Limb (tissue), 2 donors: ENCODE measurements around the gene TGFB1.
"Not testable (repeated sequence)": the region's sequence is repeated elsewhere in the genome, so short reads cannot be mapped to it uniquely, and the experiment has no call there.

Source experiments
- DNase-seq, 2 donors: peaks; one replicate each; pipeline ENCODE4 v3.0.0-alpha.2; 2016; ENCODE audit errors: extremely low spot score in 2 of 2

TGFB1 gene

DNA sequence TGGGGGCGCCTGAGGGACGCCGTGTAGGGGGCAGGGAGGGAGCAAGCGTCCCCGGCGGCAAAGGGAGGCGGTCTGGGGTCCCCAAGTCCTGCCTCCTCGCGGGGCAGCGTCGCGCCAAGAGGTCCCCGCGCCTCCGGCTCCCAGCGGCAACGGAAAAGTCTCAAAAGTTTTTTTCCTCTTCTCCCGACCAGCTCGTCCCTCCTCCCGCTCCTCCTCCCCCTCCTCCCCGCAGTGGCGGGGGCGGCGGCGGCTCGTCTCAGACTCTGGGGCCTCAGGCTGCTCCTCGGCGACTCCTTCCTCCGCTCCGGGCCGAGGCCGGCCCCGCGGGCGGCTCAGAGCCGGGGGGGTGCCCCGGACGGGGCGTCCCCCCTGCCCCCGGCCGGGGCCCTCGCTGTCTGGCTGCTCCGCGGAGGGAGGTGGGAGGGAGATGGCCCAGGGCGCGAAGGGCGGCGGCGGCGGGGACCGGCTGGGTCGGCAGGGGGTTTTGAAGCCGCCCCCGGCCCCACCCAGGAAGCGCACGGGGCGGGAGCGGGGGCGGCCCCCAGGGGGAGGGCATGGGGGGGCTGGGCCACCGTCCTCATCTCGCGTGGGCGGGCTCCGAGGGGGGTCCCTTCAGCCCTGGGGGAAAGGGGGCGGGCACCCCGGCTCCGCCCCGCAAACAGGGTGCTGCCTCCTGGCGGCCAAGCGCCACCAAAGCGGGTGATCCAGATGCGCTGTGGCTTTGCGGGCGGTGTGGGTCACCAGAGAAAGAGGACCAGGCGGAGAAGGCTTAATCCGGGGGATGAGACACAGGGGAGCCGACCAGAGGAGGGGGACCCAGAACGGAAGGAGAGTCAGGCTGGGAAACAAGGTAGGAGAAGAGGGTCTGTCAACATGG is at the start of gene TGFB1:
Gene TGFB1 (minus strand): TSS at position 457 of the 877 bp plus-strand sequence. CDS start 878 bp downstream, outside the sequence.
- DNase-seq, result peak in 1 of 2 donors; percentile 83

DNA sequence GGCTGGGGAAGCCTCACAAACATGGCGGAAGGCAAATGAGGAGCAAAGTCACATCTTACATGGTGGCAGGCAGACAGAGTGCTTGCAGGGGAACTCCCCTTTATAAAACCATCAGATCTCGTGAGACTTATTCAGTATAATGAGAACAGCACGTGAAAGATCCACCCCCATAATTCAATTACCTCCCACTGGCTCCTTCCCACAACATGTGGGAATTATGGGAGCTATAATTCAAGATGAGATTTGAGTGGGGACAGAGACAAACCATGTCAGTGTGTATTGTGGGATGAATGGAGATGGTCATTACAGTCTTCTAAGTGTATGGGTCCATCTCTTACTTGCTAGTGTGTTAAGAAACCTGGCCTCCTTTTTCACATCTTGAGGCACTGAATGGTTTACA is 48.3 kb upstream of the TGFB1 start:
- no peak for DNase-seq

DNA sequence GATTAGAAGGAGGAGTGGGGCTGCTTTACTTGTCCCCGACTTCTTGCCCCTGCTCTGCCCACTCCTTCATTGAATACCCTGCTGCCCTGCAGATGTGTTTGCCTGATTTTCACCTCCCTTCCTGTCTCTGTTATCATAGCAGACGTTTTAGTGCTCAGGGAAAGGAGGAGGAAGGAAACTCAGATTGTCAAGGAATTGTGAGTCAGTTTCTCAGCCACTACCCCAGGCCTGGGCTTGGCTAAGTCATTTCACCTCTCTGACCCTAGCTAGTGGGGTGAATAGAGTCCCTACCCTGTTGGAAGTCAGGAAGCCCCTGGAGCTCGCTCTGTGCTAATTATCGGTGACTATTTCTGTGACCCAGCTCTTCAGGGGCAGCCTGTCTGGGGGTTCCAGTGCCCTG is 47.8 kb upstream of the TGFB1 start:
- DNase-seq, result no peak

DNA sequence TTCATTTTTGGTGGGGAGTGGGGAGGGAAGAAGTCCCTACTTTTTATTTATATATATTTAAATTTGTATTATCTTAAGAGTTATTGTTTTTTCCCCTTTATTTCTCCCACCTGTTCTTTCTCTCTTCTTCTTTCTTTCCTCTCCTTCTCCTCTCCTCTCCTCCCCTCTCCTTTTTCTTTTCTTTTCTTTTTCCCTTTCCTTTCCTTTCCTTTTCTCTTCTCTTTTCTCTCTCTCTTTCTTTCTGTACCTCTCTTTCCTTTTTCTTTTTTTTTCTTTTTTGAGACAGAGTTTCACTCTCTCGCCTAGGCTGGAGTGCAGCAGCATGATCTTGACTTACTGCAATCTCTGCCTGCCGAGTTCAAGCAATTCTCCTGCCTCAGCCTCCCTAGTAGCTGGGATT is 45.8 kb upstream of the TGFB1 start:
- DNase-seq, result no peak

DNA sequence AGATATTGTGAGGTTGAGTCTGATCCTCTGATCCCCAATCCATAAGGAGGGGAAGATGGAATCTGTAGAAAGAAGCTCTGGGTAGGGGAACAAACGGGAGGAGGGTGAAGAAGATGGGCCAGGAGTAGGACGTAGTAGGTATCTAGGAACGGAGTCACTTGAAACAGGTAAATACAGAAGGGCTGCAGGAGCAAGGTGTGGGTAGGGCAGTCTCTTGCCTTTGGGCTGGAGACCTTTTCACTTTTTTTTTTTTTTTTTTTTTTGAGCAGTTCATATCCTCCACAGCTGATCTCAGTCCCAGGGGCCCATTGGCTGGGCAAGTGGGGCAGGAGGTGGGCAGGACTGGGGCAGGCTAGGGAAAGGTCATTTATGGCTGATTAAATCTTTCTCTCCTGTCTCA is 45.4 kb upstream of the TGFB1 start:
- DNase-seq, result no peak

DNA sequence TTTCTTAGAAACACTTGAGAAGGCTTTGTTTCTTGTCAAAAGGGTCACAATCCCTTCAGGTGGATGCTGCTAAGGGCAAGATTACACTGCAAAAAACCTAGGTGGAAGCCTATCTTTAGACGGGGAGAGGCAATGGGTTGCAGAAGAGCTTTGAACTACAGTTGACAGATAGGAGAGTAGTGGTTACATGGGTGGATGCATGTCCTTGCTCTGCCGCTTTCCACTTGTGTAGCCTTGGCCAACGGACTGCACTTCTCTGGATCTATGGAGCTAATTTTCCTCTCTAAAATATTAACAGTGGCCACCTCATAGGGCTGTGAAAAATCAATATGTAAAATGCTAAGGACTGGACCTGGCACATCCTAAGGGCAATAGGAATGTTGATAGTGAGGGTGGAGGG is 44.9 kb upstream of the TGFB1 start:
- DNase-seq, result no peak

DNA sequence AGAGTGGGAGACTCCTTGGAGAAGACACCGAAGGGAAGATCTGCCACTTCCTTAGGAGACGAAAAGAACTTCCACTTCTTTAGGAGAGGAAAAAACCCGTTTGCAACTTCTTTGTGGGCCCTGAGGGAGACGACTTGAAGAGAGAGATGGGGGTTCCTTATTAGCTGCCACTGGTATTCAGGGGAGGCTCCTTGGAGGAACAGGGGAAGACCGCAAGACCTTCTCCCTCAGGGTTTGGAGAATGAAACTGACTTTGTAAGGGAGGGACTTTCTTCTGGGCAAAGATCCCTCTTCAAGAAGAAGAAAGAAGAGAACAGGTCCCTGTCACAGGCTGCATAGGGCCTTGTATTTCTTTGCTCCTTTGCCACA is 44.3 kb upstream of the TGFB1 start:
- no peak for DNase-seq

DNA sequence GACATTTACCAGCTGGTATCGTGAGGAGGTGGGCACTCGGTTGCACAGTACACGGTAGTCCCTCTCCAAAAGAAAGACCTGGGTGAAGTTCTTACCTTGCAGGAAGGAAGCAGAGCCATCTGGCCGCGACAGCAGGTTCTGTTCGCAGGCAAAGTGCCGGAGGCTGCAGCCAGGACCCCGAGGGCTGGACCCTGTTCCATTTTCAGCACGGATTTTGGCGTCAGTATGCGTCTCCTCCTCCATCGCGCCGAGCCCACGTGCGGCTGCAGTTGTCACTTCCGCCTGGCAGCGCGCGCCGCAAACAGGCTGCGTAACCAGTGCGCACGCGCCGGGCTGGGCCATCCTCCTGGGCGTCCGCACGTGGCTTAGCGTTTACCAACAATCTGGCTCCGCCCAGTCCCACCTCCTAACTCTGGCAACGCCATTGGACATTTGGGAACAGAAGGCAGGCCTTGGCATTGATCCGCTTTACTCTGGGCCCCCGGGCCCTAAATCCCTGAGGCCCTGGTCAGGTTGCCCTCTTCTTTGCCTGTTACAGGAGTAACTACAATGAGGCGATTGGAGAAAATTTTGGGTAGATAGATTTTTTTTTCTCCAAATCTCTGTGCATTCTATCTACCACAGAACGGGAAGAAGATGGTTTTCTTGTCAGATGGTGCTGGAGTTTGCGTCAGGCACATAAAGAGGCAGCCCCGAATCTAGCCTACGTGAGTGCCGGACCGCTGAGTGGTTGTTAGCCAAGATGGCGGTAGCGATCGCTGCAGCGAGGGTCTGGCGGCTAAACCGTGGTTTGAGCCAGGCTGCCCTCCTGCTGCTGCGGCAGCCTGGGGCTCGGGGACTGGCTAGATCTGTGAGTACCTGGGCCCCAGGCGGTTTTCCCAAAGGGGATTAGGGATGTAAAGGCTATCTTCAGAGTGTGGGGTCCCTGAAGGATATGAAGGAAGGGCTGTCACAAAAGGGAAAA is 43.6 kb upstream of the TGFB1 start, which contains the start of the genes BCKDHA and EXOSC5:
Gene BCKDHA (plus strand): TSS at position 733 of the 964 bp plus-strand sequence. CDS start 10 bp downstream, at position 743.
Gene EXOSC5 (minus strand): TSS at position 274 of the 964 bp plus-strand sequence. CDS start 31 bp downstream, at position 243.
- peak; percentile 98 to 100 for DNase-seq

DNA sequence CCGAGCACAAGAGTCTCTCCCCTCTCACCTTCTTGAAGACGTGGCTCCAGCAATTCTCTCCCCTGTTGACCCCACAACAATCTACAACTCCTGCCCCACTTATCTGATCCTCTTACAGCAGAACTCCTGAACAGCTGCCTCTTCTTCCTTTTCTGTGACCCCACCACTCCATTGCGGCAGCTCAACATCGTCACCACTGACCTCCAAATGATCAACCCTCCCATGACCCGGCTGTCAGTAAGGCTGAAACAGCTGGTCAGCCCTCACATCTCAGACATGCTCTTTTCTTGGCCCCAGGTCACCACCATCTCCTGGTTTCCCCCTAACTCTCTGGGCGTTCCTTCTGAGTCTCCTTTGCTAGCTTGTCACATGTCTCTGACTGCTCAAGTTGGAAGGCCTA is 41.6 kb upstream of the TGFB1 start:
- DNase-seq, result no peak

DNA sequence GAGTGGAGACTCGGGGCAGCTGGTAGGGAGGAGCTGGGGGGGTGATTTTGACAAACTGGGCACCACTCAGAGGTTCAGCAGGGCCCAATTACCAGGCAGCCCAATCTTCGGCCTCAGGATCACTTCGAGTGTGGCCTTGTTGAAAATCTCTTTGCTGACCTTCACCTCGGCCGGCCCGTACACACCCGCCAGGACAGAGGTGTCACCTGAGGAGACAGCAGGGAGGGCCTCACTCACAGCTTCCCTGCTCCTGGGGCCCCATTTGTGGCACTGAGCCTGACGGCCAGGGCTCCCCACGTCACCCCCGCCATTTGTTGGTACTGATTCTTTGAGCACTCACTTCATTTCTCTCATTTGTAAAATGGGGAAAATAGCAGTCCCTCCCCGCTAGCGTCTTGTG is 39.1 kb upstream of the TGFB1 start:
- DNase-seq, result no peak

DNA sequence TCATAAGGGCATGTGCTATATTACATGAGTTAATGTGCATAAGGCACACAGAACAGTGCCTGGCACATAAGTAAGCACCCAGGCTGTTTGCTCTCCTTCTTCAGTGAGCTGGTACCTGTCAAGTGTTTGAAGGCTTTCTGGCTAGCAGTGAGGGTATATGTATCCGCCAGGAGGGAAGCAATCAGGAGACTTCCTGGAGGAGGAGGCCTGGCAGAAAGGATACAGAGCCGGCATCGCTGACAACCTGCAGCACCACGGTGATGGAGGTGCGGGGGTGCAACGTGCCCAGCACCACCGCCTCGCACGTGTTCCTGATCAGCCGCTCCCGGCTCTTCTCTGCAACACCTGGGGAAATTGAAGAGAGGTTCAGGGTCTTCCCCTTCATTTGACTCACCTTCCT is 37.9 kb upstream of the TGFB1 start:
- DNase-seq, result no peak

DNA sequence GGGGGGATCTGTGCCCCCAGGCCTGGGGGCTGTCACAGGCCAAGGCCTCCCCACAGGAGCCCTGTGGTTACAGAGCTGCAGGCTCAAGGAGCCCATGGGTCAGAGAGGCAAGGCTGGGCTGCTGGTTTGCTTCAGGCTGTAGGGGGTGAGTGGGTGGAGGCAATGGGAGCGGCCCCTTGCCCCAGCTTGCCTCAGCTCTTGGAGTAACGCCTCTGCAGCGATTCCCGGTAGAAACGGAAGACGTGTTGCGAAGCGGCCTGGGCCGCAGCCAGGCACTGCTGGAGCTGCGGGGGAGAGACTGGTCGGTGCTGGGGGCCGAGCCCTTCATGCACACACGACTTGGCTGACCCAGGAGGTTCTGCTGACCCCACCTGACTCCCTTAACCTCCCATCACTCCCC is 32.7 kb upstream of the TGFB1 start:
- DNase-seq, result no peak

DNA sequence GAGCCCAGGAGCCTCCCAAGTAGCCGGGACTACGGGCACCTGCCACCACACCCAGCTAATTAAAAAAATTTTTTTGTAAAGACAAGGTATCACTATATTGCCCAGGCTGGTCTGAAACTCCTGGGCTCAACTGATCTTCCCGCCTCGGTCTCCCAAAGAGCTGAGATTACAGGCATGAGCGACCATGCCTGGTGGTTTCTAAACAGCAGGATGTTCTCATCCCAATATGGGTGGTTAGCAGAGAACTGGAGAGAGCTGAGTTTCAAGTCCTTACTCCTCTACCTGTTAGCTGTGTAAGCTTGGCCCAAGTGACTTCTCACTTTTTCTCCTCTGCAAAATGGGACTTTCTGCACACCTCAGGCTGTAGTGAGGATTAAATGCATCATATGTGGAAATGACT is 30.6 kb upstream of the TGFB1 start:
- DNase-seq, result no peak

DNA sequence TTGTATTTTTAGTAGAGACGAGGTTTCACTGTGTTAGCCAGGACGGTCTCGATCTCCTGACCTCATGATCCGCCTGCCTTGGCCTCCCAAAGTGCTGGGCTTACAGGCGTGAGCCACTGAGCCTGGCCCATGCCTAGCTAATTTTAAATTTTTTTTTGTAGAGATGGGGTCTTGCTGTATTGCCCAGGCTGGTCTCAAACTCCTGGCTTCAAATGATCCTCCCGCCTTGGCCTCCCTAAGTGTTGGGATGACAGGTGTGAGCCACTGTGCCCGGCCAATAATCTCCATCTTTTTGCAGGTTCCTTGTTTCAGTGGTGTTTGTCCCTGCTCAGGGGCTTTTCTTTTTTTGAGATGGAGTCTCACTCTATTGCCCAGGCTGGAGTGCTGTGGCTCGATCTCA is 27.8 kb upstream of the TGFB1 start:
- not testable (repeated sequence) for DNase-seq

DNA sequence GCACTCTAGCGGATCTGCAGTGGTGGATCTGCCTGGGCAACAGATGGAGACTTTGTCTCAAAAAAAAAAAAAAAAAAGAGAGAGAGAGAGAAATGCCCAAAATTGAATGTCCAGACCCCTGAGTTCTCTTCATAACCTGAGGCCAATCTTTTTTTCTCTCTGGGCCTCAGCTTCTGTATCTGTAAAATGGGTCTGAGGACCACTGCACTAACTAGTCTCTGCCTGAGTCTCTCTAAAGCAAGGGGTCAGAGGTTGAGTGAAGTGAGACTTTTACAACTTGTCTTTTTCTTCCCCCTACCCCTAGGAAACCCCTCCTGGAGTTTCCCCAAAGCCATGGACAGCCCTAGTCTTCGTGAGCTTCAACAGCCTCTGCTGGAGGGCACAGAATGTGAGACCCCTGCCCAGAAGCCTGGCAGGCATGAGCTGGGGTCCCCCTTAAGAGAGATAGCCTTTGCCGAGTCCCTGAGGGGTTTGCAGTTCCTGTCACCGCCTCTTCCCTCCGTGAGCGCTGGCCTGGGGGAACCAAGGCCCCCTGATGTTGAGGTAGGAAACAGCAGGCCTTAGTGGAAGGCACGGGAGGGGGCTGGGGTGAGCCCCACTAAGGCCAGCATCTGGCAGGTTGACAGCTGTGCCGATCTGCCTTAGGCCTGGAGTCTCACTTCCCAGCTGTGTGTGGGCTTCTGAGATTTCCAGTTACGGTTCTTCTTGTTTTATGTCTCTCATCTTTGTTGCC is 24.4 kb upstream of the TGFB1 start:
- no peak for DNase-seq

DNA sequence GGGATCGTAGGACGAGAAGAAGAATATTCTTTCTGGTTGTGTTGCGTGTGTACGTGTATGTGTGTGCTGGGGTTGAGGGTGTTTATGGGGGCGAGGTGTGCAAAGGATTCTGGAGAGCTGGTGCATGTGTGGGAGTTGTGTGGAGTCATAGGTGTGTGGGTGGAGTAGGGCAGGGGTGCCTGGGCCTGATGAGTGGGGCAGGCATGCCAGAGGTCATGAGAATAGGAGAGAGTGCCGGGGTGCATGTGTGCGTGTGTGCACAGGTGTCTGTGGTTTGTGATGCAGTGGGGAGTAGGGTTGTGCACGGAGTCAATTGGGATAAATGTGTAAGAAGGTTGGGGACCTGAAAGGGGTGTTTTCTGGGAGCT is 23.3 kb upstream of the TGFB1 start:
- DNase-seq, result no peak

DNA sequence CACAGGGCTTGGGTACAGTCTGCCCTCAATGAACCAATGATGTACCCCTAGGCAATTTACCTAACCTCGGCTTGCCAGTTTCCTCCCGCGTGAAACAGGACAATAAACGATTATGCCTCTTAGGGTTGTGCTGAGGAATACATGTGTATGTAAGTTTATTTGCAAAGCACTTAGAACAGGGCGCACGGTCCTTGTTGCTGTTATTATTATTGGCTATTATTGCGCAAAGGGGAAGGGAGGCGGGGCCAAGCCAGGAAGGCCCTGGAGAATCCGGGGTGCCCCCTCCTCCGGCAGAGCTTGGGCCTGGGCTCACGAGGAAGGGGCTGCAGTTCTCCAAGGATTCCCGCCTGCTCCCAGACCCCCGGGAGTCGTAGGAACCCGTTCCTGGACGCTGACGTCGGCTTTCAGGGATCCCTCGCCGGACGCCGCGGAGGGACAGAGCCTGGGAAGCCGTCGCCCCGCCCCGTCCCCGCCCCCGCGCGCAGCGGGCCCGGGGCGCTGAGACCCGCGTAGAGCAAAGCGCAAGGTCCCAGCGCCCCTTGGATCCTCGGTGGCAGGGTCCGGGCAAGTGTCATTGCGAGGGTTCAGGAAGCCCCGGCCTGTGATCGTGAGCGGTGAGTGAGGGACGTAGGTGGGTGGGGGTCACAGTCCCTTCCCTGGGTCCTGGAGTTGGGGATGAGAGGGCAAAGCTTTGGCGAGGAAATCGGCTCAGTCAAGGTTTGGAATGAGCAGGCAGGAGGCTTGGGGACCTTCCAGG is 22.7 kb upstream of the TGFB1 start, which contains the start of gene TMEM91:
Gene TMEM91 (plus strand): TSS at position 293 of the 757 bp plus-strand sequence. CDS start 1,777 bp downstream, outside the sequence.
- DNase-seq, result peak in 1 of 2 donors; percentile 72

DNA sequence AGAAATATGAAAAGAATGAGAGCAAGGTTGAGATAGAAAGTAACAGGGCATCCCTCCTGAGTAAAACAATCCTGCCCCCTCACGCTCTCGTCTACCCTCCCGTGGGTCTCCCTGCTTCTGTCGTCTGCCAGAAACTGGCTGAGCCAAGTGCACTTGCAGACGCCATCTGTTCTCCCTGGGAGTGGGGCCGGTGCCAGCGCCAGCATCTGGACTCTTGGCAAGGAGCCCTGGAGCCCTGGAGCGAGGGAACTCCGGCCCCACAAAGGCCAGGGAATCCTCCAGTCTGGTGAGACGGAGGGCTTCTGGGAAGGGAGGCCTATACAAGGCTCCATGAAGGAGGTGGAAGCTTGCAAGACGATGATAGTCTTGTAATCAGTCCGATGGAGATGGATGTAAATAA is 20.3 kb upstream of the TGFB1 start:
- DNase-seq, result peak; percentile 82 to 94

DNA sequence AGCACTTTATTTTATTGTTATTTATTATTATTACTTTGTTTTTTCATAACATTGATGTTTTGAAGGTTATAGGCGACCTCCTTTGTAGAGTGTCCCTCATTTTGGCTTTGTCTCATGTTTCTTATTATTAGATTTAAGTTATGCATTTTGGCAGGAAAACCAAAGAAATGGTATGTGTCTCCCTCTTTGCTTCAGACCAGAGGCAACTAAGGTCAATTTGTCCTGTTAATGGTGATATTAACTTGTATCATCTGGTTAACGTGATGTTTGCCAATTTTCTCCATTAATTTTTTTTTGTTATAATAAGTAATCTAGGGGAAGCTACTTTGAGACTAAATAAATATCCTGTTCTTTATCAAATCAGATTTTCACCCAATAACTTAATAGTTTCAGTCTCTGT is 18.8 kb upstream of the TGFB1 start:
- no peak for DNase-seq

DNA sequence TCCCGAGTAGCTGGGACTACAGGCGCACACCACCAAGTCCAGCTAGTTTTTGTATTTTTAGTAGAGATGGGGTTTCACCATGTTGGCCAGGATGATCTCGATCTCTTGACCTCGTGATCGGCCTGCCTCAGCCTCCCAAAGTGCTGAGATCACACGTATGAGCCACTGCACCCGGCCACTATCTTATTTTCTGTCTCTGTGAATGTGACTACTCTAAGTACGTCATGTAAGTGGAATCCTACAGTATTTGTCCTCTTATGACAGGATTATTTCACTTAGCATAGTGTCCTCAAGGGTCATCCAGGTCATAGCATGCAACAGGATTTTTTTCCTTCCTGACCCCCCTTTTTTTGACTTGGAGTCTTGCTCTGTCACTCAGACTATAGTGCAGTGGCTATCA is 17.8 kb upstream of the TGFB1 start:
- DNase-seq, result no peak

DNA sequence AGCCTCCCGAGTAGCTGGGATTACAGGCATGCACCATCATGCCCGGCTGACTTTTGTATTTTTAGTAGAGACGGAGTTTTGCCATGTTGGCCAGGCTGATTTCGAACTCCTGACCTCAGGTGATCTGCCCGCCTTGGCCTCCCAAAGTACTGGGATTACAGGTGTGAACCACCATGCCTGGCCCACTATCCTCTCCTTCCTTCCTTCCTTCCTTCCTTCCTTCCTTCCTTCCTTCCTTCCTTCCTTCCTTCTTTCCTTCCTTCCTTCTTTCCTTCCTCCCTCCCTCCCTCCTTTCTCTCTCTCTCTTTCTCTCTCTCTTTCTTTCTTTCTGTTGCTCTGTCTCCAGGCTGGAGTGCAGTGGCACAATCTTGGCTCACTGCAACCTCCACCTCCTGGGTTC is 17.4 kb upstream of the TGFB1 start:
- DNase-seq, result not testable (repeated sequence)
